ENCODE results near the gene ZNF217.

DNA sequence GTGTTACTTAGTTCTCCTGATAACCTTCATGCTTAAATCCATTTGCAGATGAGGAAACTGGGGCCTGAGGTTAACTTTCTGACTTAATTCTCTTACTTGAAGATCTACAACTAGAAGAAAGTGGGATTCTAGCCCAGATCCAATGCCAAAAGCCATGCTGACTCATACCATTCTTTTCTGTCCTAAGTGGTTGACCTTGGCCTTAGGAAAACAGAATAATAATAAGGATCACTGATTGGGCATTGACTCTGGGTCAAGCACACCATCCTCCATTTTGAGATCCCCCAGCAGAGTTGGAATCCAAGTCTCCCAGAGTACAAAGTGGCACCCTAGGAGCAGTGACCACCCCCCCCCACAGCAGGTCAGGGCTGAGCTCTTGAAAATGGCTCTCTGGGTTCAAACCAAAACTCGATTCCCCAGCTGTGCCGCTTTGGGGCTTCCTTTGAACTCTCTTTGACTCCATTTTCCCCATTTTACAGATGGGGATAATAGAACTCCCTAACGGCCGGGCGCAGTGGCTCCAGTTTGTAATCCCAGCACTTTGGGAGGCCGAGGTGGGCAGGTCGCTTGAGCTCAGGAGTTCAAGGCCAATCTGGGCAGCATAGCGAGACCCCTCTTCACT lies 12.8 kb upstream of the ZNF217 start:
- TF ChIP-seq, protein P1, sequence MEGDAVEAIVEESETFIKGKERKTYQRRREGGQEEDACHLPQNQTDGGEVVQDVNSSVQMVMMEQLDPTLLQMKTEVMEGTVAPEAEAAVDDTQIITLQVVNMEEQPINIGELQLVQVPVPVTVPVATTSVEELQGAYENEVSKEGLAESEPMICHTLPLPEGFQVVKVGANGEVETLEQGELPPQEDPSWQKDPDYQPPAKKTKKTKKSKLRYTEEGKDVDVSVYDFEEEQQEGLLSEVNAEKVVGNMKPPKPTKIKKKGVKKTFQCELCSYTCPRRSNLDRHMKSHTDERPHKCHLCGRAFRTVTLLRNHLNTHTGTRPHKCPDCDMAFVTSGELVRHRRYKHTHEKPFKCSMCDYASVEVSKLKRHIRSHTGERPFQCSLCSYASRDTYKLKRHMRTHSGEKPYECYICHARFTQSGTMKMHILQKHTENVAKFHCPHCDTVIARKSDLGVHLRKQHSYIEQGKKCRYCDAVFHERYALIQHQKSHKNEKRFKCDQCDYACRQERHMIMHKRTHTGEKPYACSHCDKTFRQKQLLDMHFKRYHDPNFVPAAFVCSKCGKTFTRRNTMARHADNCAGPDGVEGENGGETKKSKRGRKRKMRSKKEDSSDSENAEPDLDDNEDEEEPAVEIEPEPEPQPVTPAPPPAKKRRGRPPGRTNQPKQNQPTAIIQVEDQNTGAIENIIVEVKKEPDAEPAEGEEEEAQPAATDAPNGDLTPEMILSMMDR (IDR thresholded peaks at IDR 0.05; ENCODE audit: poor library complexity, severe bottlenecking), result no peak
- no peak for TF ChIP-seq EZH2 (IDR thresholded peaks at IDR 0.05; ENCODE audit: borderline replicate concordance, insufficient read depth, low read length, poor library complexity, severe bottlenecking)
- TF ChIP-seq RAD21 (conservative IDR thresholded peaks at IDR 0.05), result no peak
- TF ChIP-seq SMC3 (conservative IDR thresholded peaks at IDR 0.05; ENCODE audit: poor library complexity), result no peak
- TF ChIP-seq, protein P2, sequence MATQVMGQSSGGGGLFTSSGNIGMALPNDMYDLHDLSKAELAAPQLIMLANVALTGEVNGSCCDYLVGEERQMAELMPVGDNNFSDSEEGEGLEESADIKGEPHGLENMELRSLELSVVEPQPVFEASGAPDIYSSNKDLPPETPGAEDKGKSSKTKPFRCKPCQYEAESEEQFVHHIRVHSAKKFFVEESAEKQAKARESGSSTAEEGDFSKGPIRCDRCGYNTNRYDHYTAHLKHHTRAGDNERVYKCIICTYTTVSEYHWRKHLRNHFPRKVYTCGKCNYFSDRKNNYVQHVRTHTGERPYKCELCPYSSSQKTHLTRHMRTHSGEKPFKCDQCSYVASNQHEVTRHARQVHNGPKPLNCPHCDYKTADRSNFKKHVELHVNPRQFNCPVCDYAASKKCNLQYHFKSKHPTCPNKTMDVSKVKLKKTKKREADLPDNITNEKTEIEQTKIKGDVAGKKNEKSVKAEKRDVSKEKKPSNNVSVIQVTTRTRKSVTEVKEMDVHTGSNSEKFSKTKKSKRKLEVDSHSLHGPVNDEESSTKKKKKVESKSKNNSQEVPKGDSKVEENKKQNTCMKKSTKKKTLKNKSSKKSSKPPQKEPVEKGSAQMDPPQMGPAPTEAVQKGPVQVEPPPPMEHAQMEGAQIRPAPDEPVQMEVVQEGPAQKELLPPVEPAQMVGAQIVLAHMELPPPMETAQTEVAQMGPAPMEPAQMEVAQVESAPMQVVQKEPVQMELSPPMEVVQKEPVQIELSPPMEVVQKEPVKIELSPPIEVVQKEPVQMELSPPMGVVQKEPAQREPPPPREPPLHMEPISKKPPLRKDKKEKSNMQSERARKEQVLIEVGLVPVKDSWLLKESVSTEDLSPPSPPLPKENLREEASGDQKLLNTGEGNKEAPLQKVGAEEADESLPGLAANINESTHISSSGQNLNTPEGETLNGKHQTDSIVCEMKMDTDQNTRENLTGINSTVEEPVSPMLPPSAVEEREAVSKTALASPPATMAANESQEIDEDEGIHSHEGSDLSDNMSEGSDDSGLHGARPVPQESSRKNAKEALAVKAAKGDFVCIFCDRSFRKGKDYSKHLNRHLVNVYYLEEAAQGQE (IDR thresholded peaks at IDR 0.05; ENCODE audit: borderline replicate concordance), result no peak
- TF ChIP-seq POLR2AphosphoS5 (IDR thresholded peaks at IDR 0.05), result no peak
- TF ChIP-seq EP300 (conservative IDR thresholded peaks at IDR 0.05; ENCODE audit: poor library complexity, severe bottlenecking), result no peak
